WTC11 (cell line): ENCODE data around the gene NOTO. TPM values are rescaled to one million over a fixed set of nuclear protein-coding genes. Genes with fewer than 3 reads are reported as not detected.

Source experiments
- ATAC-seq: fragments of 200-7000 bp; cut with Tn5 transposase; 2 replicates; pipeline ENCODE4 v1.10.0; 2021; ENCODE audit warnings: mild to moderate bottlenecking, moderate library complexity
- CTCF ChIA-PET: fragments of 300-600 bp; sonication (Branson Sonifier 250); formaldehyde crosslinking; loops from one replicate; lab custom pipeline; 2021; ENCODE audit warnings: antibody characterized with exemption; lab: Charles Lee
- POLR2A ChIA-PET: fragments of 350-600 bp; sonication (Branson Sonifier 250); formaldehyde crosslinking; loops from one replicate; lab custom pipeline; 2021; ENCODE audit warnings: antibody characterized with exemption; lab: Charles Lee
- DNase-seq: peaks from one replicate; pipeline ENCODE4 v3.0.0; 2021; ENCODE audit warnings: low spot score
- H3K27ac Mint-ChIP-seq: 2 replicates; pipeline ENCODE4 v1.8.0; 2021; ENCODE audit warnings: mixed read lengths
- H3K27me3 Mint-ChIP-seq: 2 replicates; pipeline ENCODE4 v1.8.0; 2021; ENCODE audit warnings: low read depth, mild to moderate bottlenecking, moderate library complexity, mixed read lengths
- H3K36me3 Mint-ChIP-seq: 2 replicates; pipeline ENCODE4 v1.8.0; 2021; ENCODE audit warnings: mixed read lengths
- H3K4me1 Mint-ChIP-seq: 2 replicates; pipeline ENCODE4 v1.8.0; 2022; ENCODE audit warnings: mixed read lengths
- H3K4me3 Mint-ChIP-seq: 2 replicates; pipeline ENCODE4 v1.8.0; 2021; ENCODE audit warnings: mild to moderate bottlenecking, moderate library complexity, mixed read lengths
- H3K9me3 Mint-ChIP-seq: 2 replicates; pipeline ENCODE4 v1.8.0; 2021; ENCODE audit warnings: mixed read lengths
- CBFB ChIP-seq: sonication (generic); formaldehyde crosslinking; IDR thresholded peaks from 2 replicates; pipeline ENCODE4 v1.8.1; 2022; ENCODE audit warnings: mild to moderate bottlenecking, low read depth, missing genetic modification reagents
- IRF2 ChIP-seq: sonication (generic); formaldehyde crosslinking; IDR thresholded peaks from 2 replicates; pipeline ENCODE4 v1.8.0; 2022; ENCODE audit warnings: low read depth, missing genetic modification reagents, borderline replicate concordance
- MXD4 ChIP-seq: fragments of 250-450 bp; sonication (Bioruptor Pico); IDR thresholded peaks from 2 replicates; pipeline ENCODE4 v1.8.0; 2021; ENCODE audit warnings: mild to moderate bottlenecking, moderate library complexity, borderline replicate concordance
- RELA ChIP-seq: sonication (generic); formaldehyde crosslinking; IDR thresholded peaks from 2 replicates; pipeline ENCODE4 v1.8.1; 2022; ENCODE audit warnings: missing genetic modification reagents, mild to moderate bottlenecking, borderline replicate concordance
- RORB ChIP-seq: fragments of 250-450 bp; sonication (Bioruptor Pico); IDR thresholded peaks from 2 replicates; pipeline ENCODE4 v1.9.0; 2021; ENCODE audit warnings: mild to moderate bottlenecking
- SMAD3 ChIP-seq: sonication (generic); formaldehyde crosslinking; IDR thresholded peaks from 2 replicates; pipeline ENCODE4 v1.8.0; 2022; ENCODE audit warnings: missing genetic modification reagents, mild to moderate bottlenecking, borderline replicate concordance
- TEAD1 ChIP-seq: sonication (generic); formaldehyde crosslinking; IDR thresholded peaks from 2 replicates; pipeline ENCODE4 v1.8.0; 2022; ENCODE audit warnings: mild to moderate bottlenecking, missing genetic modification reagents
- ZBTB21 ChIP-seq: sonication (generic); formaldehyde crosslinking; IDR thresholded peaks from 2 replicates; pipeline ENCODE4 v1.8.1; 2023; ENCODE audit warnings: mild to moderate bottlenecking, missing genetic modification reagents, borderline replicate concordance
- ZNF121 ChIP-seq: sonication (generic); formaldehyde crosslinking; IDR thresholded peaks from 2 replicates; pipeline ENCODE4 v1.8.0; 2023; ENCODE audit warnings: missing genetic modification reagents
- ZNF219 ChIP-seq: sonication (generic); formaldehyde crosslinking; IDR thresholded peaks from 2 replicates; pipeline ENCODE4 v1.8.0; 2023; ENCODE audit warnings: missing genetic modification reagents, mild to moderate bottlenecking, borderline replicate concordance
- ZNF416 ChIP-seq: fragments of 250-450 bp; sonication (Bioruptor Pico); IDR thresholded peaks from 2 replicates; pipeline ENCODE4 v1.9.0; 2021; ENCODE audit warnings: mild to moderate bottlenecking, inconsistent platforms
- total RNA-seq: library from RNA; stranded (reverse); gene quantifications from 3 replicates; pipeline ENCODE4 v1.2.3, GENCODE V29; 2021
- TF ChIP-seq, protein P1 (sequence below): sonication (generic); formaldehyde crosslinking; IDR thresholded peaks from 2 replicates; pipeline ENCODE4 v1.8.1; 2023; ENCODE audit warnings: mild to moderate bottlenecking, missing genetic modification reagents, moderate library complexity
- TF ChIP-seq, protein P2 (sequence below): sonication (generic); formaldehyde crosslinking; IDR thresholded peaks from 2 replicates; pipeline ENCODE4 v1.8.0; 2022; ENCODE audit warnings: mild to moderate bottlenecking, missing genetic modification reagents
- TF ChIP-seq, protein P3 (sequence below): sonication (generic); formaldehyde crosslinking; IDR thresholded peaks from 2 replicates; pipeline ENCODE4 v1.8.1; 2023; ENCODE audit warnings: mild to moderate bottlenecking, missing genetic modification reagents
- TF ChIP-seq, protein P4 (sequence below): sonication (generic); formaldehyde crosslinking; conservative IDR thresholded peaks from 2 replicates; pipeline ENCODE4 v1.8.1; 2022; ENCODE audit warnings: mild to moderate bottlenecking, missing genetic modification reagents

The NOTO gene
- total RNA-seq, 1 experiment from 2014 or later, result 0.15 TPM

DNA sequence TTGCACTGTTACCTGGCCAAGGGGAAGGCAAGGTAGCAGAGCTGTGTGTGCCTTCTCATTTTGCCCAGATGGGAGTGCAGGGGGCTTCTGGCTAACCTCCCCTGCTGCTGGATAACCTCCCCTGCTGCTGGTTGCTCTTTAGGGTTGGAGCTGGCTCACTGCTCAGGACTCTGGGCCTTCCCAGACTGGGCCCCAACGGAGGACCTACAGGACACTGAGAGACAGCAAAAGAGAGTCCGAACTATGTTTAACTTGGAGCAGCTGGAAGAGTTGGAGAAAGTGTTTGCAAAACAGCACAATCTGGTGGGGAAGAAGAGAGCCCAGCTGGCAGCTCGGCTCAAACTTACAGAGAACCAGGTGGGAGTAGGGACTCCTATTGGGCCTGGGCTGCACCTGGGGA, 5.9 kb downstream of the NOTO start:
- CTCF ChIA-PET, result interaction anchor here (0.8 to 9.8 kb wide), 3 partner anchors 32 to 315 kb away, joined by 3 to 179 read pairs (median 5); no protein-coding TSS in a partner anchor
- Mint-ChIP-seq H3K27ac (no peak overlapping the region), H3K36me3 (no peaks in the 10 kb centered on the region), H3K4me3 (no peak overlapping the region), H3K4me1 (peaks cover 9% of the 10 kb centered on the region), H3K27me3 (peaks cover 52% of the 10 kb centered on the region), H3K9me3 (no peaks in the 10 kb centered on the region)
- ATAC-seq (no peak), DNase-seq (no peak)
- TF ChIP-seq ZNF416 (CRISPR knock-in tag), result no peak
- TF ChIP-seq, protein P1, sequence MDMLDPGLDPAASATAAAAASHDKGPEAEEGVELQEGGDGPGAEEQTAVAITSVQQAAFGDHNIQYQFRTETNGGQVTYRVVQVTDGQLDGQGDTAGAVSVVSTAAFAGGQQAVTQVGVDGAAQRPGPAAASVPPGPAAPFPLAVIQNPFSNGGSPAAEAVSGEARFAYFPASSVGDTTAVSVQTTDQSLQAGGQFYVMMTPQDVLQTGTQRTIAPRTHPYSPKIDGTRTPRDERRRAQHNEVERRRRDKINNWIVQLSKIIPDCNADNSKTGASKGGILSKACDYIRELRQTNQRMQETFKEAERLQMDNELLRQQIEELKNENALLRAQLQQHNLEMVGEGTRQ (CRISPR knock-in tag), result no peak
- TF ChIP-seq CBFB, result no peak
- TF ChIP-seq RORB (CRISPR knock-in tag), result no peak
- TF ChIP-seq ZBTB21 (CRISPR knock-in tag), result no peak
- TF ChIP-seq, protein P2, sequence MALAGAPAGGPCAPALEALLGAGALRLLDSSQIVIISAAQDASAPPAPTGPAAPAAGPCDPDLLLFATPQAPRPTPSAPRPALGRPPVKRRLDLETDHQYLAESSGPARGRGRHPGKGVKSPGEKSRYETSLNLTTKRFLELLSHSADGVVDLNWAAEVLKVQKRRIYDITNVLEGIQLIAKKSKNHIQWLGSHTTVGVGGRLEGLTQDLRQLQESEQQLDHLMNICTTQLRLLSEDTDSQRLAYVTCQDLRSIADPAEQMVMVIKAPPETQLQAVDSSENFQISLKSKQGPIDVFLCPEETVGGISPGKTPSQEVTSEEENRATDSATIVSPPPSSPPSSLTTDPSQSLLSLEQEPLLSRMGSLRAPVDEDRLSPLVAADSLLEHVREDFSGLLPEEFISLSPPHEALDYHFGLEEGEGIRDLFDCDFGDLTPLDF (CRISPR knock-in tag), result no peak
- TF ChIP-seq MXD4 (CRISPR knock-in tag), result no peak
- no peak for TF ChIP-seq ZNF121 (CRISPR knock-in tag)
- POLR2A ChIA-PET, result no interaction called here

DNA sequence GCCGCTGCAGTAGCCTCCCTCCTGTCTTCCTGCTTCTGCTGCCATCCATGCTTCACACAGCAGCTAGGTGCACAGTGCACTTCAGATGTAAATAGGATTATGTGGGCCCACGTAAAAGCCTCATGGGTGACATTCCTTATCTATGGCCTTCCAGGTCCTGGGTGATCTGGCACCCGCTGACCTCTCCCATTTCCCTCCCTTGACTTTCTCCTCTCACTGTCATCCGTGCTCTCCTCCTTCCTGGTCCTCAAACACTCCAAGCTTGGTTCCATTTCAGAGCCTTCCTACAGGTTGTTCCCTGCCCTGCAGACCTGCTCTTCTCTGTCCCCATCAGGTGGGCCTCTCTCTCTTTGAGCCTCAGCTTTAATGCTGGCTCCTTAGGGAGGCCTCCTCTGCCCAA, 7.6 kb downstream of the NOTO start:
- CTCF ChIA-PET, result interaction anchor here (1.5 to 9.8 kb wide), 2 partner anchors 8 to 34 kb away, joined by 7 to 179 read pairs; partner anchors contain the start of gene NOTO
- no peak overlapping the region for H3K27ac Mint-ChIP-seq
- TF ChIP-seq, protein P3, sequence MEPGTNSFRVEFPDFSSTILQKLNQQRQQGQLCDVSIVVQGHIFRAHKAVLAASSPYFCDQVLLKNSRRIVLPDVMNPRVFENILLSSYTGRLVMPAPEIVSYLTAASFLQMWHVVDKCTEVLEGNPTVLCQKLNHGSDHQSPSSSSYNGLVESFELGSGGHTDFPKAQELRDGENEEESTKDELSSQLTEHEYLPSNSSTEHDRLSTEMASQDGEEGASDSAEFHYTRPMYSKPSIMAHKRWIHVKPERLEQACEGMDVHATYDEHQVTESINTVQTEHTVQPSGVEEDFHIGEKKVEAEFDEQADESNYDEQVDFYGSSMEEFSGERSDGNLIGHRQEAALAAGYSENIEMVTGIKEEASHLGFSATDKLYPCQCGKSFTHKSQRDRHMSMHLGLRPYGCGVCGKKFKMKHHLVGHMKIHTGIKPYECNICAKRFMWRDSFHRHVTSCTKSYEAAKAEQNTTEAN (CRISPR knock-in tag), result no peak
- TF ChIP-seq IRF2 (CRISPR knock-in tag) (no peak), ZBTB21 (CRISPR knock-in tag) (no peak), RELA (CRISPR knock-in tag) (no peak)
- TF ChIP-seq, all 79 proteins: peak for 0
- peaks cover 21% of the 10 kb centered on the region for H3K4me1 Mint-ChIP-seq
- POLR2A ChIA-PET, result no interaction called here
- no peak for ATAC-seq
- no peaks in the 10 kb centered on the region for H3K36me3 Mint-ChIP-seq
- peaks cover 38% of the 10 kb centered on the region for H3K27me3 Mint-ChIP-seq
- no peak overlapping the region for H3K4me3 Mint-ChIP-seq
- H3K9me3 Mint-ChIP-seq, result no peaks in the 10 kb centered on the region
- no peak for DNase-seq

DNA sequence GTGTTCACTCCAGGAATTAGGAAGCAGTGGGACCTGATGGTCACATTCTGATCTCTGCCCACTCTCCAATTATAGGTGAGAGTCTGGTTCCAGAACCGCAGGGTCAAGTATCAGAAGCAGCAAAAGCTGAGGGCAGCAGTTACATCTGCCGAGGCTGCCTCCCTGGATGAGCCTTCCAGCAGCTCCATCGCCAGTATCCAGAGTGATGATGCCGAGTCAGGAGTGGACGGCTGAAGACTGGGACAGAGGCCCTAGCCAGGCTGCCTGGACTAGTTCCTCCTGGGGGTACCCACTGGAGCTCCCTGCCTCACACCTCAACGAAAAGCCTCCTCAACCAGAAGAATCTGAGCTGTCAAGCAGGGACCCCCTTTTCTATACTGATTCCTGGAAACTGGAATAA, 8.3 kb downstream of the NOTO start:
- POLR2A ChIA-PET, result no interaction called here
- DNase-seq, result no peak
- Mint-ChIP-seq H3K4me3 (no peak overlapping the region), H3K36me3 (no peaks in the 10 kb centered on the region), H3K27me3 (peaks cover 31% of the 10 kb centered on the region)
- TF ChIP-seq, protein P4, sequence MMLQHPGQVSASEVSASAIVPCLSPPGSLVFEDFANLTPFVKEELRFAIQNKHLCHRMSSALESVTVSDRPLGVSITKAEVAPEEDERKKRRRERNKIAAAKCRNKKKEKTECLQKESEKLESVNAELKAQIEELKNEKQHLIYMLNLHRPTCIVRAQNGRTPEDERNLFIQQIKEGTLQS, result no peak
- TF ChIP-seq TEAD1 (no peak), IRF2 (CRISPR knock-in tag) (no peak), SMAD3 (CRISPR knock-in tag) (no peak), ZNF219 (CRISPR knock-in tag) (no peak)
- TF ChIP-seq, protein P2 (CRISPR knock-in tag), result no peak
- TF ChIP-seq, all 79 proteins: peak for 0
- Mint-ChIP-seq H3K4me1 (peaks cover 28% of the 10 kb centered on the region), H3K9me3 (no peaks in the 10 kb centered on the region), H3K27ac (no peak overlapping the region)
- CTCF ChIA-PET, result interaction anchor here (1.5 to 9.8 kb wide), 2 partner anchors 9 to 34 kb away, joined by 7 to 179 read pairs; partner anchors contain the start of gene NOTO
- no peak for ATAC-seq
